Activated CD8-positive, alpha-beta memory T cell treated with anti-CD3 and anti-CD28 coated beads, Interleukin-2, amount 10 ng/mL, durations not matched to agents 7 days and 5 days (primary cell): Measurements from ENCODE around the gene MAP3K12. TPM values are rescaled to one million over a fixed set of nuclear protein-coding genes. Genes with fewer than 3 reads are reported as not detected.
A peak's percentile ranks its signal among the peaks of the same experiment; 100 is the strongest.
"Not testable (repeated sequence)": the region's sequence is repeated elsewhere in the genome, so short reads cannot be mapped to it uniquely, and the experiment has no call there.

Source experiments
- ATAC-seq: fragments of 150-1000 bp; cut with Tn5 transposase; one replicate; pipeline ENCODE4 v1.10.0; 2021; ENCODE audit warnings: moderate library complexity
- CTCF ChIA-PET: fragments of 350-600 bp; sonication (Branson Sonifier 250); formaldehyde crosslinking; loops from one replicate; lab custom pipeline; 2021; ENCODE audit warnings: antibody characterized with exemption; lab: Charles Lee
- DNase-seq: peaks from one replicate; pipeline ENCODE4 v3.0.0-alpha.2; 2020
- H3K27ac Mint-ChIP-seq: one replicate; pipeline ENCODE4 v1.8.0; 2021; ENCODE audit warnings: mild to moderate bottlenecking, mixed read lengths
- H3K27me3 Mint-ChIP-seq: one replicate; pipeline ENCODE4 v1.8.0; 2021; ENCODE audit warnings: mixed read lengths
- H3K36me3 Mint-ChIP-seq: one replicate; pipeline ENCODE4 v1.8.0; 2021; ENCODE audit warnings: mild to moderate bottlenecking, mixed read lengths
- H3K4me1 Mint-ChIP-seq: one replicate; pipeline ENCODE4 v1.8.0; 2021; ENCODE audit warnings: mixed read lengths
- H3K4me3 Mint-ChIP-seq: one replicate; pipeline ENCODE4 v1.8.0; 2021; ENCODE audit warnings: mild to moderate bottlenecking, moderate library complexity, mixed read lengths
- H3K9me3 Mint-ChIP-seq: one replicate; pipeline ENCODE4 v1.8.0; 2022; ENCODE audit warnings: low read depth, mixed read lengths
- total RNA-seq, 2 experiments: library from RNA; stranded (reverse); gene quantifications; one replicate each; pipeline ENCODE4 v1.2.3, GENCODE V29; 2021

The MAP3K12 gene
- total RNA-seq, 2 experiments from 2014 or later, result 19.1 to 19.3 TPM

DNA sequence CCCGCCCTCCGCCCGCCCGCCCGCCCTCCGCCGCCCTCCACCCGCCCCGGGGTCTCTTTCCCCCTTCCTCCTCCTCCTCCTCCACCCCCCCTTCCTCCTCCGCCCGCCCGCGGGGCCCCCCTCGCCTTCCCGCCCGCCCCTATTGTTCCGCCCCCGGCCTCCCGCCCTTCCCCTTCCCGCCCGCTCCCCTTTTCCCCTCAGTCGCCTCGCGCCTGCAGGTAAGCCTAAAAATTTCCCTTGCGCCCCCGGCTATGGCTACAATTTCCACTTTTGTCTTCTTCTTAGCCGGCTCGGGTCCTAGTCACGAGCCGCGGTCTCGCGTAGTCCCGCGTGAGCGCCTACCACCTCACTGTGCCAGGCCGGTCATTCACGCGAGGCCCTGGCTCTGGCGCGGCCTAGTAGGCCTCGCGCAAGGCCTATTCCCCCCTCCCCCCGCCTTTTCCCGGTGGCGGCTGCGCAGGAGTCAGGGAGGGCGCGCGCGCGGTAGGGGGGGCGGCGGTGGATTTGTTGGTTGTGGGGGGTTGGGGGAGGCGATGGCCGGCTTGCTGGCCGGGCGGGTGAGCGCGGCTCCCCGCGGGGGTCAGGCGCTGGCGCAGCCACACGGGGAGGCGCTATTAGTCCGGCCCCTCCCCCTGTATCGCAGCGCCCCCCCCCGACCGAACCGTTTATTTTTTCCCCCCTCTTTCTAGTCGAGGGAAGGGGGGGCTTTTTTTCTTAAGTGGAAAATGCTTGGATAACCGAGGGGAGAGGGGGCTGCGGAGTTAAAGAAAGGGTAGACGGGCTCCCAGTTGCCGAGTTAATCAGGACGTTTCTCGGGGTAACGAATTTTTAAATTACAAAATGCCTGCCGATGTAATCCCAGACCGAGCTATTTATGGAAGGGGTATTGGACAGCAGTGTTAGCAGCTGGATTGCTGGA, 46.8 kb downstream of the MAP3K12 start:
- peaks cover 53% of the 10 kb centered on the region for H3K36me3 Mint-ChIP-seq
- H3K4me1 Mint-ChIP-seq, result peaks cover 42% of the 10 kb centered on the region
- ATAC-seq (peak; percentile 35), DNase-seq (peak; percentile 82)
- no peaks in the 10 kb centered on the region for H3K27me3 Mint-ChIP-seq
- H3K9me3 Mint-ChIP-seq, result no peaks in the 10 kb centered on the region
- CTCF ChIA-PET, result interaction anchor here (0.6 to 1.0 kb wide), 7 partner anchors 10 to 446 kb away, joined by 3 to 5 read pairs (median 3); partner anchors contain the start of gene EIF4B
- H3K4me3 Mint-ChIP-seq, result peak overlapping the region; percentile 95
- peak overlapping the region; percentile 97 for H3K27ac Mint-ChIP-seq

DNA sequence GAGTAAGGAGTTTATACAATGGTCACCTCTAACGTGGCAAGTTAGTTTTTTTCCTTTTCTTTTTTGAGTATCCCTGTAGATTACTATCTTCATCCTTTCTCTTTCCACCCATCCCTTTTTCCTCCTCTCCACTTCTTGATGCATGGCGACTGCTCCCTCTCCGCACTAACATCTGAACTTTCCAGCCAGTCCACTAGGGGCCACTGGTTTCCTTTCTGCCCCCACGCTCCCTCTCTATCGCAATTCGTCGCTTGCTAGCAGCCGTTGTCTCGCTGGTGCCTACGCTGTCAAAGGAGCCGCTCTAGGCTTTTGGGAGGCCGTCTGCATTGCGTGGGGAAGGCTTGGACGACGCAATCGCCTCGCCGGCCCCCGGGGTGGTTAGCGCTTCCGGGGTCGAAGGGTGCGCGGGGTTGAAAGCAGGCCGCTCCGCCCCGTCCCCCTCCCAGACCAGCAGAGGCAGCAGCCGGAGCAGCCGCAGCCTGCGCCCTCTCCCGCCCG, 47.5 kb downstream of the MAP3K12 start, which contains the start of gene PCBP2:
Gene PCBP2 (plus strand): TSS at position 442 of the 498 bp plus-strand sequence. CDS start 2,699 bp downstream, outside the sequence.
- Mint-ChIP-seq H3K27me3 (no peaks in the 10 kb centered on the region), H3K9me3 (no peaks in the 10 kb centered on the region), H3K4me3 (peak within 1 kb of the TSS; percentile 95), H3K36me3 (peaks cover 51% of the 10 kb centered on the region), H3K27ac (peak within 1 kb of the TSS; percentile 97), H3K4me1 (peaks cover 42% of the 10 kb centered on the region)
- ATAC-seq (peak; percentile 98), DNase-seq (peak; percentile 99)
- CTCF ChIA-PET, result interaction anchor here (0.9 to 2.3 kb wide), 6 partner anchors 10 to 184 kb away, joined by 3 to 6 read pairs (median 3); partner anchors contain the start of genes AAAS, ESPL1 and PRR13

DNA sequence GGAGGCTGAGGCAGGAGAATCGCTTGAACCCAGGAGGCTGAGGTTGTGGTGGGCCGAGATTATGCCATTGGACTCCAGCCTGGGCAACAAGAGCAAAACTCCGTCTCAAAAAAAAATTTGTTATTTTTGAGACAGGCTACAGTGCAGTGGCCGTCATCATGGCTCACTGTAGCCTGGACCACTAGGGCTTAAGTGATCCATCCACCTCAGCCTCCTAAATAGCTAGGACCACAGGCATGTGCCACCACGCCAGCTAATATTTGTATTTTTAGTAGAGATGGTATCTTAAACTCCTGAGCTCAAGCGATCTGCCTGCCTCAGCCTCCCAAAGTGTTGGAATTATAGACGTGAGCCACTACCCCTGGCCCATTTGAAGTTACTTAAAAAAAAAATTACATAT, 48.3 kb downstream of the MAP3K12 start:
- DNase-seq (no peak), ATAC-seq (no peak)
- peaks cover 52% of the 10 kb centered on the region for H3K36me3 Mint-ChIP-seq
- H3K9me3 Mint-ChIP-seq, result no peaks in the 10 kb centered on the region
- H3K27ac Mint-ChIP-seq, result no peak overlapping the region
- peaks cover 45% of the 10 kb centered on the region for H3K4me1 Mint-ChIP-seq
- no peaks in the 10 kb centered on the region for H3K27me3 Mint-ChIP-seq
- H3K4me3 Mint-ChIP-seq, result no peak overlapping the region
- CTCF ChIA-PET, result interaction anchor here (0.5 to 2.3 kb wide), 10 partner anchors 9 to 183 kb away, joined by 3 to 6 read pairs (median 3); partner anchors contain the start of genes AAAS, ESPL1 and PRR13

DNA sequence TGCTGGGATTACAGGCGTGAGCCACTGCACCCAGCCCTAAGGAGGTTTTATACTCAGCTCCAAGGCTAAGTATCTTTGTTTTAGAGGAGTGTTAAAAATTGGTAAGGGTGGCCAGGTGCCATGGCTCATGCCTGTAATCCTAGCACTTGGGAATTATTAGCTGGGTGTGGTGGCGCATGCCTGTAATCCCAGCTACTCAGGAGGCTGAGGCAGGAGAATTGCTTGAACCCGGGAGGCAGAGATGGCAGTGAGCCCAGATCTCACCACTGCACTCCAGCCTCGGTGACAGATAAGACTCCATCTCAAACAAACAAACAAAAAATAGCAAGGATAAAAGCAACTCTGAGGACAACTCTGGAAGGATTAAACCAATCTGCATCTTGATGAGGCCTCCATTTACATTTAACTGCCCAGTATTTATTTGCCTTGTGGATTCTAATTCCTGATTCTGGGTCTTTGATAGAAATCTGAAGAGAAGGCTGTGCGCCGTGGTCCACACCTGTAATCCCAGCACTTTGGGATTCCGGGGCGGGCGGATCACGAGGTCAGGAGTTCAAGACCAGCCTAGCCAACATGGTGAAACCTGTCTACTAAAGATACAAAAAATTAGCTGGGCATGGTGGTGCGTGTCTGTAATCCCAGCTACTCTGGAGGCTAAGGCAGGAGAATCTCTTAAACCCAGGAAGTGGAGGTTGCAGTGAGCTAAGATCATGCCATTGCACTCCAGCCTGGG, 54.5 kb downstream of the MAP3K12 start:
- not testable (repeated sequence) for ATAC-seq, H3K9me3 Mint-ChIP-seq, DNase-seq, H3K27me3 Mint-ChIP-seq
- peaks cover 39% of the 10 kb centered on the region for H3K4me1 Mint-ChIP-seq
- CTCF ChIA-PET, result interaction anchor here (1.3 kb wide), 1 partner anchor 92 kb away, joined by 4 read pairs; no protein-coding TSS in a partner anchor
- peak overlapping the region; percentile 11 for H3K27ac Mint-ChIP-seq
- H3K4me3 Mint-ChIP-seq, result peak overlapping the region; percentile 11
- peaks cover 46% of the 10 kb centered on the region for H3K36me3 Mint-ChIP-seq

DNA sequence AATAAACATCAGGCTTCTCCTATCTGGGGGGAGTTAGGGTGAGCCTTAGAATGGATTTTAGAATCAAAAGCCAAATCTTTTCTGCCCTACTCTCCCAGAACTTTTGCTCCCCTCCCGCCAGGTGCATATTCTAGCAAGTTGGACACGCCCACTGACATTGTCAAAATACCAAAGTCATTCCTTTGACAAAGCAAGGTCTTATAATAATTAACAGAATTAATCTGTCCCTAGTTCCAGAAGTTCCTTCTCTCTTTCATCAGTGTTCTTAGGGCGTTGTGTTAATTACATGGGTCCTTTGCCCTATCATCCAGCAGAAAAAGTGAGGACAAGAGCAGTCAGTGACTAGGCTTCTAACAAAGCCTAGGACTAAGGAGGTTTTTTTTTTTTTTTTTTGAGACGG, 55.3 kb downstream of the MAP3K12 start:
- Mint-ChIP-seq H3K9me3 (no peaks in the 10 kb centered on the region), H3K36me3 (peaks cover 46% of the 10 kb centered on the region), H3K27ac (no peak overlapping the region), H3K4me1 (peaks cover 42% of the 10 kb centered on the region), H3K4me3 (peak overlapping the region; percentile 96), H3K27me3 (no peaks in the 10 kb centered on the region)
- ATAC-seq (no peak), DNase-seq (no peak)
- CTCF ChIA-PET, result no interaction called here

DNA sequence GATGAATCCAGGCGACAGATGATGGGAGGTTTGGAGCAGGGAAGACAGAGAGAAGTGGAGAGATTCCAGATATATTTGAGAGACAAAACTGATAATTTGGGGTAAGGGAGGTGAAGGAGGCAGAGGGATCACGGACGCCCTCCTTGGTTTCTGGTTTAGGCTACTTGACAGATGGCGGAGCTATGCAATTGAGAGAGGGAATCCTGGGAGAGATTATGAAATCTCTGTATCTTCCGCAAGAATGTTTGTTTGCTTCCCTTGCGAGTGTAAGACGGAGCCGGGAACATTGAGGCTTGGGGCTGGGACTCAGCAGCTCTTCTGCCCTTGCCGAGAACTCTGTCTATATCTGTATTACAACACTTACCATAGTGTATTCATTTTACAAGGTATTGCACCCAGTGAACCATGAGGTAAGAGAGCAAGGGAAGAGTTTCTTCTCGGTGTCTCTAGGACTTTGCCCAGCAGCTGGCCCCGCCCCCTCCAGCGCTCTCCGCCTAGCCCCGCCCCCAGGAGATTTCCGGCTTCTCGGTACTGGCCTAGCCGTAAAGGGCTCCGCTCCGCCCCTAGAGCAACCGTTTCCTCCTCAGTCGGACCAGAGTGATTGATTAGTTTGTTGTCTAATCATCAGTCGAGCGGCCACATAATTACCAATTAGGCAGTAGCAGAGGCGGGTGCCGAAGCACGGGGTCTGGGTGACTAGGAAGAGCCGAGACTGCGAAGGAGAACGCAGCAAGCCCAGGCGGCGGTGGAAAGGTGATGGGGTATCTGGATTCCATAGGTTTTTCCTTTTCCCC, 58.0 kb downstream of the MAP3K12 start, which contains the start of gene PRR13:
Gene PRR13 (plus strand): TSS at position 695 of the 794 bp plus-strand sequence. CDS start 981 bp downstream, outside the sequence.
- no peaks in the 10 kb centered on the region for H3K9me3 Mint-ChIP-seq
- peak; percentile 100 for DNase-seq
- H3K36me3 Mint-ChIP-seq, result peaks cover 31% of the 10 kb centered on the region
- H3K27ac Mint-ChIP-seq, result peak within 1 kb of the TSS; percentile 91
- peak within 1 kb of the TSS; percentile 96 for H3K4me3 Mint-ChIP-seq
- H3K27me3 Mint-ChIP-seq, result no peaks in the 10 kb centered on the region
- H3K4me1 Mint-ChIP-seq, result peaks cover 39% of the 10 kb centered on the region
- ATAC-seq, result peak; percentile 100
- CTCF ChIA-PET, result interaction anchor here (0.6 to 2.1 kb wide), 12 partner anchors 9 to 265 kb away, joined by 3 to 8 read pairs (median 4); no protein-coding TSS in a partner anchor

DNA sequence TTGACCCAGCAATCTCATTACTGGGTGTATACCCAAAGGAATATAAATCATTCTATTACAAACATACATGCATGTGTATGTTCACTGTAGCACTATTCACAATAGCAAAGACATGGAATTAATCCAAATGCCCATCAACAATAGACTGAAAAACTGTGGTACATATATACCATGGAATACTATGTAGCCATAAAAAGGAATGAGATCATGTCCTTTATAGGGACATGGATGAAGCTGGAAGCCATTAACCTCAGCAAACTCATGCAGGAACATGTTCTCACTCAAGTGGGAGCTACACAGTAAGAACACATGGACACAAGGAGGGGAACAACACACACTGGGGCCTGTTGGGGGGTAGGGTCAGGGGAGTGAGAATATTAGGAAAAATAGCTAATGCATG, 59.7 kb downstream of the MAP3K12 start:
- CTCF ChIA-PET, result interaction anchor here (0.8 to 1.2 kb wide), 5 partner anchors 9 to 118 kb away, joined by 3 to 4 read pairs (median 3); partner anchors contain the start of gene AAAS
- Mint-ChIP-seq H3K36me3 (peaks cover 19% of the 10 kb centered on the region), H3K4me1 (peaks cover 24% of the 10 kb centered on the region)
- not testable (repeated sequence) for DNase-seq, H3K27ac Mint-ChIP-seq, H3K9me3 Mint-ChIP-seq, H3K27me3 Mint-ChIP-seq, H3K4me3 Mint-ChIP-seq, ATAC-seq

DNA sequence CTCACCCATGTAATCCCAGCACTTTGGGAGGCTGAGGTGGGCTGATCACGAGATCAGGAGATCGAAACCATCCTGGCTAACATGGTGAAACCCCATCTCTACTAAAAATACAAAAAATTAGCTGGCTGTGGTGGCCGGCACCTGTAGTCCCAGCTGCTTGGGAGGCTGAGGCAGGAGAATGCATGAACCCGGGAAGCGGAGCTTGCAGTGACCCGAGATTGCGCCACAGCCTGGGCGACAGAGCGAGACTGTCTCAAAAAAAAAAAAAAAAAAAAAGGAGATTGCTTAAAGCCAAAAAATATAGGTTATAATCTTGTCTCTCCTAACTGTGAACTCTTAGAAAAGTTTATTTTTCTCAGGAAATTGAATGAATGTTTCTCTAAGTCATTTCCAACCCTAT, 63.9 kb downstream of the MAP3K12 start:
- H3K9me3 Mint-ChIP-seq, DNase-seq, H3K27ac Mint-ChIP-seq, ATAC-seq, CTCF ChIA-PET, H3K27me3 Mint-ChIP-seq, H3K4me1 Mint-ChIP-seq, H3K36me3 Mint-ChIP-seq, H3K4me3 Mint-ChIP-seq: not testable (repeated sequence)

DNA sequence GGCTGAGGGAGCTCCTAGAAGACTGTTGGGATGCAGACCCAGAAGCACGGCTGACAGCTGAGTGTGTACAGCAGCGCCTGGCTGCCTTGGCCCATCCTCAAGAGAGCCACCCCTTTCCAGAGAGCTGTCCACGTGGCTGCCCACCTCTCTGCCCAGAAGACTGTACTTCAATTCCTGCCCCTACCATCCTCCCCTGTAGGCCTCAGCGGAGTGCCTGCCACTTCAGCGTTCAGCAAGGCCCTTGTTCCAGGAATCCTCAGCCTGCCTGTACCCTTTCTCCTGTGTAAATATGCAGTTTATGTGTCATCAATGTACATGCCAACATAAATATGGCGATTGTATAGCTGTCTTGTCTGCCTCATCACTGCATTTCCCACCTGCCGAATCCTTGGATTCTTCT, 68.1 kb downstream of the MAP3K12 start:
- Mint-ChIP-seq H3K4me3 (no peak overlapping the region), H3K36me3 (no peaks in the 10 kb centered on the region), H3K27ac (no peak overlapping the region), H3K4me1 (peaks cover 3% of the 10 kb centered on the region), H3K9me3 (no peaks in the 10 kb centered on the region), H3K27me3 (no peaks in the 10 kb centered on the region)
- CTCF ChIA-PET, result interaction anchor here (1.3 to 3.1 kb wide), 2 partner anchors 79 to 110 kb away, joined by 3 to 15 read pairs; partner anchors contain the start of gene AAAS
- ATAC-seq, result no peak
- DNase-seq, result no peak

DNA sequence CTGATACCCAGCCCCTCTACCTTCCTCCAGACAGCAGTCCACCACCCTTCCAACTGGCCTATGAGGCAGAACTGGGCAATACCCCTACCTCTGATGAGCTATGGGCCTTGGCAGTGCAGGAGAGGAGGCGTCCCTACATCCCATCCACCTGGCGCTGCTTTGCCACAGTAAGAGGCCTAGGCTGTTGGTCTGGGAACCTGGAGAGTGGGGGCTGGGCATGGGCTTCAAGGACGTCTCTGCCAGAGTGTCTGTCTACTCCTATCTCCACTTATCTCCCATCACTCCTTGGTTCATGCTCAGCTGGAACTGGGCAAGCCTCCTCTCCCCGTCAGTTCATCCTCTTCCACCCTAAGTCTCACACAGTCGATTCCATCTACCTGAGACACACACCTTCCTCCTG, 69.1 kb downstream of the MAP3K12 start:
- no peaks in the 10 kb centered on the region for H3K9me3 Mint-ChIP-seq
- peaks cover 3% of the 10 kb centered on the region for H3K4me1 Mint-ChIP-seq
- H3K27me3 Mint-ChIP-seq, result no peaks in the 10 kb centered on the region
- DNase-seq (no peak), ATAC-seq (no peak)
- H3K27ac Mint-ChIP-seq, result no peak overlapping the region
- CTCF ChIA-PET, result interaction anchor here (0.9 to 3.1 kb wide), 4 partner anchors 9 to 86 kb away, joined by 3 to 16 read pairs (median 9); no protein-coding TSS in a partner anchor
- no peak overlapping the region for H3K4me3 Mint-ChIP-seq
- no peaks in the 10 kb centered on the region for H3K36me3 Mint-ChIP-seq
